NT2/D1 (cell line): ENCODE measurements around the gene CRELD2.

Source experiments
- YY1 ChIP-seq: IDR thresholded peaks from 2 replicates; pipeline ENCODE4 v1.6.1; 2011; ENCODE audit not compliant: insufficient read length, insufficient read depth
- ZNF274 ChIP-seq: IDR thresholded peaks from 2 replicates; pipeline ENCODE4 v1.6.1; 2011; ENCODE audit warnings: mild to moderate bottlenecking, low read depth, low read length

DNA sequence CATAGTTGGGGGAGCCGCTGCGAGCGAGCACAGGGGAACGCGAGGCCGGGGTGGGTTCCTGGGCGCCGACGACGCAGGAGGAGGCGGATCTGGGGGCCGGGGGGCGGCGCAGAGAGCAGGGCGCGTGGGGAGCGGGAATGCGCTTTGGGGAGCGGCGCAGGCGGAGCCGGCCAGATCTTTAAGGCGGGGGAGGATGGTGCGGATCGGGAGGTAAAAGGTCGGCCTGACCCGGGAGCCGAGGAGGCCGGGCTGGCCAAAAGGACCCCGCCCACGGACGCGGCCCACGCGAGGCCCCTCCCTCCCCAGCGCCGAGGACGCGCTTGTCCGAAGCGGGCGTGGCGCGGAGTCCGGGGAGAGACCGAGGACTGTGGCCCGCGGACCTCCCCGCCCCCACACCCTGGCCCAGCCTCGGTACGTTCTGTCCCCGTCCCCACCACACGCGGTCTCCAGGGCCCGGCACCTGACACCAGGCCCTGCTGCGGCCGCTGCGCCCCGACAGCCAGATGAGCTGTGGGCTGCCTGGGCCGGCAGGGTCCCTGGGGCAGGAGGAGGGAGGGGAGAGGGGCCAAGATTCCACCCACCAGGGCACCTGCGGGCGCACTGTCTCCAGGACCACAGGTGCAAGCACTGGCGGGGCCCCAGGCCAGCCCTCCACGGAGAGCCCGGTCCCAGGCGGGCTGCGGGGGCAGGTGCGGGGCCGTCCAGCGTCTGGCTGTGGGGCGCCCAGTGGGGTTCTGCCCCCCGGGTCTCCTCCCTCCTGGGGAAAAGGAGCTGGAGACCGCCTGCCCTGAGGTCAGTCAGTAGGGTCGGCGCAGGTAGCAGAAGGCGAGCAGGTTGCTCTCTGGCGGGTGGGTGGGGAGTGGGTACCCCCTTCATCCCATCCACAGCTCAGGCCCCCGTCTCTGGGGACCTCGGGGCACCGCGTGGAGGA lies 53.1 kb downstream of the CRELD2 start:
- no peak for TF ChIP-seq YY1
- TF ChIP-seq ZNF274 = no peak
